GM23338 (cell line): ENCODE measurements around the gene GCN1. TPM values are rescaled to one million over a fixed set of nuclear protein-coding genes. Genes with fewer than 3 reads are reported as not detected.

Source experiments
- ATAC-seq: fragments of 200-7000 bp; cut with Tn5 transposase; 3 replicates; pipeline ENCODE4 v1.9.1; 2020
- DNase-seq: peaks from one replicate; pipeline ENCODE4 v3.0.0-alpha.2; 2015; ENCODE audit warnings: low spot score
- H2AFZ ChIP-seq: fragments of 200-600 bp; sonication (generic); 2 replicates; pipeline ENCODE4 v1.8.0; 2016; ENCODE audit warnings: antibody characterized with exemption, mild to moderate bottlenecking, moderate library complexity
- H3F3A ChIP-seq: fragments of 200-600 bp; sonication (generic); replicated peaks from 2 replicates; pipeline ENCODE4 v1.8.0; 2017; ENCODE audit warnings: antibody characterized with exemption, mixed run types, low read depth
- H3K27ac ChIP-seq: fragments of 200-600 bp; sonication (generic); 2 replicates; pipeline ENCODE4 v1.6.1; 2016; ENCODE audit warnings: low read depth
- H3K27me3 ChIP-seq: fragments of 200-600 bp; sonication (generic); 2 replicates; pipeline ENCODE4 v1.8.0; 2016; ENCODE audit warnings: mild to moderate bottlenecking, mixed run types, moderate library complexity; ENCODE audit not compliant: insufficient read depth
- H3K36me3 ChIP-seq: fragments of 200-600 bp; sonication (generic); 2 replicates; pipeline ENCODE4 v1.8.0; 2016; ENCODE audit warnings: mild to moderate bottlenecking; ENCODE audit not compliant: insufficient read depth
- H3K4me1 ChIP-seq: fragments of 200-600 bp; sonication (generic); 2 replicates; pipeline ENCODE4 v1.8.0; 2016; ENCODE audit warnings: mild to moderate bottlenecking, moderate library complexity; ENCODE audit not compliant: insufficient read depth
- H3K4me2 ChIP-seq: fragments of 200-600 bp; sonication (generic); 2 replicates; pipeline ENCODE4 v1.7.1; 2017; ENCODE audit warnings: mixed run types
- H3K4me3 ChIP-seq: fragments of 200-600 bp; sonication (generic); 2 replicates; pipeline ENCODE4 v1.6.1; 2016; ENCODE audit warnings: mixed run types
- H3K79me2 ChIP-seq: fragments of 200-600 bp; sonication (generic); replicated peaks from 2 replicates; pipeline ENCODE4 v1.8.0; 2017; ENCODE audit warnings: mild to moderate bottlenecking; ENCODE audit not compliant: insufficient read depth
- H3K9me2 ChIP-seq: fragments of 200-600 bp; sonication (generic); 2 replicates; pipeline ENCODE4 v1.8.0; 2017; ENCODE audit not compliant: insufficient read depth
- H4K20me1 ChIP-seq: fragments of 200-600 bp; sonication (generic); replicated peaks from 2 replicates; pipeline ENCODE4 v1.8.0; 2017; ENCODE audit warnings: mild to moderate bottlenecking; ENCODE audit not compliant: insufficient read depth
- H3K27ac Mint-ChIP-seq: 2 replicates; pipeline ENCODE4 v1.8.0; 2020; ENCODE audit warnings: inconsistent platforms, mild to moderate bottlenecking, moderate library complexity, mixed read lengths
- H3K27me3 Mint-ChIP-seq: 3 replicates; pipeline ENCODE4 v1.8.0; 2022; ENCODE audit warnings: low read depth, mild to moderate bottlenecking, moderate library complexity, mixed read lengths, inconsistent platforms; ENCODE audit not compliant: insufficient read depth, poor library complexity
- H3K36me3 Mint-ChIP-seq: 3 replicates; pipeline ENCODE4 v1.8.0; 2021; ENCODE audit warnings: low read depth, mild to moderate bottlenecking, inconsistent platforms, moderate library complexity, mixed read lengths
- H3K4me1 Mint-ChIP-seq: 3 replicates; pipeline ENCODE4 v1.8.0; 2020; ENCODE audit warnings: mild to moderate bottlenecking, inconsistent platforms, mixed read lengths
- H3K4me3 Mint-ChIP-seq: 3 replicates; pipeline ENCODE4 v1.8.0; 2021; ENCODE audit warnings: moderate library complexity, mild to moderate bottlenecking, inconsistent platforms, mixed read lengths
- H3K9me3 Mint-ChIP-seq: 3 replicates; pipeline ENCODE4 v1.8.0; 2020; ENCODE audit warnings: moderate library complexity, mild to moderate bottlenecking, inconsistent platforms, mixed read lengths
- CTCF ChIP-seq, 2 experiments: fragments of 200-600 bp in 1 of 2; sonication (generic) in 1 of 2; conservative IDR thresholded peaks; 2 replicates each; pipeline versions ENCODE4 v1.5.1 to v1.6.1; 2016 to 2017; ENCODE audit warnings: antibody characterized with exemption in 2 of 2, low read depth in 2 of 2, mild to moderate bottlenecking in 2 of 2, moderate library complexity in 1 of 2
- EZH2 ChIP-seq: fragments of 200-600 bp; sonication (generic); IDR thresholded peaks from one replicate; pipeline ENCODE4 v1.8.0; 2017; ENCODE audit warnings: antibody characterized with exemption, mild to moderate bottlenecking, low read depth; ENCODE audit not compliant: unreplicated experiment
- EZH2phosphoT487 ChIP-seq: fragments of 200-600 bp; sonication (generic); IDR thresholded peaks from one replicate; pipeline ENCODE4 v1.8.1; 2018; ENCODE audit warnings: antibody characterized with exemption; ENCODE audit not compliant: unreplicated experiment
- JUNB ChIP-seq: IDR thresholded peaks from one replicate; pipeline ENCODE4 v1.6.1; 2016; ENCODE audit warnings: antibody characterized with exemption; ENCODE audit not compliant: unreplicated experiment
- NANOG ChIP-seq: IDR thresholded peaks from 2 replicates; pipeline ENCODE4 v1.6.1; 2016; ENCODE audit warnings: antibody characterized with exemption, borderline replicate concordance
- POLR2AphosphoS5 ChIP-seq: IDR thresholded peaks from 2 replicates; pipeline ENCODE4 v1.6.1; 2016; ENCODE audit warnings: antibody characterized with exemption, low read depth
- ZNF114 ChIP-seq: fragments of 250-450 bp; sonication (Bioruptor Pico); IDR thresholded peaks from 2 replicates; pipeline ENCODE4 v1.5.0; 2020; ENCODE audit warnings: mild to moderate bottlenecking, moderate library complexity
- ZNF331 ChIP-seq: fragments of 250-450 bp; sonication (Bioruptor Pico); IDR thresholded peaks from 2 replicates; pipeline ENCODE4 v1.5.0; 2020; ENCODE audit warnings: low read depth, mild to moderate bottlenecking, moderate library complexity
- polyA plus RNA-seq: library from polyadenylated mRNA; unstranded; fragments of >200 nt; fragmentation: Nextera tagmentation; extraction: Ambion mirVana; gene quantifications from 2 replicates; pipeline ENCODE4 v1.2.1, GENCODE V29; 2016
- total RNA-seq: library from RNA; depleted of rRNA; stranded (reverse); fragments of >200 nt; shearing (Covaris generic); gene quantifications from 2 replicates; pipeline ENCODE4 v1.2.3, GENCODE V29; 2014
- TF ChIP-seq, protein P1 (sequence below): fragments of 250-450 bp; sonication (Bioruptor Pico); IDR thresholded peaks from 2 replicates; pipeline ENCODE4 v1.5.0; 2020; ENCODE audit warnings: mild to moderate bottlenecking, moderate library complexity

The GCN1 gene
- total and polyA plus RNA-seq, 2 experiments from 2014 or later = 18.0 to 177 TPM

DNA sequence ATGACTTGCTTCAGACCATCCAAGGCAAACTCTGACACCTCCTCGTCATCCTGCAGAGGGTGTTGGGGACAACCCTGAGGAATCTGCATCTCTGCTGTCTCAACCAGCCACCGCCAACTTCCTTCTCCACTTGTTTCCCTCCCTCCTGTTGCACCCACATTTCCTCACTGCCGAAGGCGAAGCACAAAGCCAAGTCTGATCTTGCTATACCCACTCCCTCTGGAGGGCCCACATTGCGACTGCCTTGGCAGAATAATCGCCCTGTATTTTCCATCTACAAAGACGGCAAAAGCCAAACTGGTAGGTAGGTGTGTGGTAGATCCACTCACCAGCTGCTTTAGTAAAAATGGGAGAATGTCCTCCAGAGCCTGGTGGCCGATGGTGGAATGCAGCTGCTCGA lies 56.1 kb downstream of the GCN1 start (continued):
- TF ChIP-seq, protein P1, sequence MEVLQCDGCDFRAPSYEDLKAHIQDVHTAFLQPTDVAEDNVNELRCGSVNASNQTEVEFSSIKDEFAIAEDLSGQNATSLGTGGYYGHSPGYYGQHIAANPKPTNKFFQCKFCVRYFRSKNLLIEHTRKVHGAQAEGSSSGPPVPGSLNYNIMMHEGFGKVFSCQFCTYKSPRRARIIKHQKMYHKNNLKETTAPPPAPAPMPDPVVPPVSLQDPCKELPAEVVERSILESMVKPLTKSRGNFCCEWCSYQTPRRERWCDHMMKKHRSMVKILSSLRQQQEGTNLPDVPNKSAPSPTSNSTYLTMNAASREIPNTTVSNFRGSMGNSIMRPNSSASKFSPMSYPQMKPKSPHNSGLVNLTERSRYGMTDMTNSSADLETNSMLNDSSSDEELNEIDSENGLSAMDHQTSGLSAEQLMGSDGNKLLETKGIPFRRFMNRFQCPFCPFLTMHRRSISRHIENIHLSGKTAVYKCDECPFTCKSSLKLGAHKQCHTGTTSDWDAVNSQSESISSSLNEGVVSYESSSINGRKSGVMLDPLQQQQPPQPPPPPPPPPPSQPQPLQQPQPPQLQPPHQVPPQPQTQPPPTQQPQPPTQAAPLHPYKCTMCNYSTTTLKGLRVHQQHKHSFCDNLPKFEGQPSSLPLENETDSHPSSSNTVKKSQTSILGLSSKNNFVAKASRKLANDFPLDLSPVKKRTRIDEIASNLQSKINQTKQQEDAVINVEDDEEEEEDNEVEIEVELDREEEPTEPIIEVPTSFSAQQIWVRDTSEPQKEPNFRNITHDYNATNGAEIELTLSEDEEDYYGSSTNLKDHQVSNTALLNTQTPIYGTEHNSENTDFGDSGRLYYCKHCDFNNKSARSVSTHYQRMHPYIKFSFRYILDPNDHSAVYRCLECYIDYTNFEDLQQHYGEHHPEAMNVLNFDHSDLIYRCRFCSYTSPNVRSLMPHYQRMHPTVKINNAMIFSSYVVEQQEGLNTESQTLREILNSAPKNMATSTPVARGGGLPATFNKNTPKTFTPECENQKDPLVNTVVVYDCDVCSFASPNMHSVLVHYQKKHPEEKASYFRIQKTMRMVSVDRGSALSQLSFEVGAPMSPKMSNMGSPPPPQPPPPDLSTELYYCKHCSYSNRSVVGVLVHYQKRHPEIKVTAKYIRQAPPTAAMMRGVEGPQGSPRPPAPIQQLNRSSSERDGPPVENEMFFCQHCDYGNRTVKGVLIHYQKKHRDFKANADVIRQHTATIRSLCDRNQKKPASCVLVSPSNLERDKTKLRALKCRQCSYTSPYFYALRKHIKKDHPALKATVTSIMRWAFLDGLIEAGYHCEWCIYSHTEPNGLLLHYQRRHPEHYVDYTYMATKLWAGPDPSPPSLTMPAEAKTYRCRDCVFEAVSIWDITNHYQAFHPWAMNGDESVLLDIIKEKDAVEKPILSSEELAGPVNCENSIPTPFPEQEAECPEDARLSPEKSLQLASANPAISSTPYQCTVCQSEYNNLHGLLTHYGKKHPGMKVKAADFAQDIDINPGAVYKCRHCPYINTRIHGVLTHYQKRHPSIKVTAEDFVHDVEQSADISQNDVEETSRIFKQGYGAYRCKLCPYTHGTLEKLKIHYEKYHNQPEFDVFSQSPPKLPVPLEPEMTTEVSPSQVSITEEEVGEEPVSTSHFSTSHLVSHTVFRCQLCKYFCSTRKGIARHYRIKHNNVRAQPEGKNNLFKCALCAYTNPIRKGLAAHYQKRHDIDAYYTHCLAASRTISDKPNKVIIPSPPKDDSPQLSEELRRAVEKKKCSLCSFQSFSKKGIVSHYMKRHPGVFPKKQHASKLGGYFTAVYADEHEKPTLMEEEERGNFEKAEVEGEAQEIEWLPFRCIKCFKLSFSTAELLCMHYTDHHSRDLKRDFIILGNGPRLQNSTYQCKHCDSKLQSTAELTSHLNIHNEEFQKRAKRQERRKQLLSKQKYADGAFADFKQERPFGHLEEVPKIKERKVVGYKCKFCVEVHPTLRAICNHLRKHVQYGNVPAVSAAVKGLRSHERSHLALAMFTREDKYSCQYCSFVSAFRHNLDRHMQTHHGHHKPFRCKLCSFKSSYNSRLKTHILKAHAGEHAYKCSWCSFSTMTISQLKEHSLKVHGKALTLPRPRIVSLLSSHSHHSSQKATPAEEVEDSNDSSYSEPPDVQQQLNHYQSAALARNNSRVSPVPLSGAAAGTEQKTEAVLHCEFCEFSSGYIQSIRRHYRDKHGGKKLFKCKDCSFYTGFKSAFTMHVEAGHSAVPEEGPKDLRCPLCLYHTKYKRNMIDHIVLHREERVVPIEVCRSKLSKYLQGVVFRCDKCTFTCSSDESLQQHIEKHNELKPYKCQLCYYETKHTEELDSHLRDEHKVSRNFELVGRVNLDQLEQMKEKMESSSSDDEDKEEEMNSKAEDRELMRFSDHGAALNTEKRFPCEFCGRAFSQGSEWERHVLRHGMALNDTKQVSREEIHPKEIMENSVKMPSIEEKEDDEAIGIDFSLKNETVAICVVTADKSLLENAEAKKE = no peak
- TF ChIP-seq JUNB (no peak), POLR2AphosphoS5 (no peak), ZNF114 (no peak), CTCF (conservative IDR thresholded peaks at IDR 0.05; ENCODE audit: low read depth in 2 of 2) (no peak), ZNF331 (CRISPR knock-in tag) (no peak), EZH2phosphoT487 (no peak), NANOG (no peak)

GRCh38 chr12:120137833-120138232 lies 56.7 kb downstream of the GCN1 start:
- no peak overlapping the region for H2AFZ ChIP-seq
- H3K4me1 ChIP-seq = no peaks in the 10 kb centered on the region
- Mint-ChIP-seq H3K9me3 (no peaks in the 10 kb centered on the region), H3K4me3 (no peak overlapping the region), H3K4me1 (no peaks in the 10 kb centered on the region), H3K36me3 (peaks cover 99% of the 10 kb centered on the region), H3K27ac (no peak overlapping the region), H3K27me3 (peaks cover 8% of the 10 kb centered on the region)
- H3K79me2 ChIP-seq = no peaks in the 10 kb centered on the region
- H3K9me2 ChIP-seq = no peaks in the 10 kb centered on the region
- no peak overlapping the region for H3K4me2 ChIP-seq
- 0 out of 2 replicates have a peak, but pooled peaks cover 5% of the 10 kb centered on the region for H3F3A ChIP-seq
- H4K20me1 ChIP-seq = peaks cover 2% of the 10 kb centered on the region; the same call in 1 of the 2 replicates
- no peak overlapping the region for H3K4me3 ChIP-seq
- peaks cover 81% of the 10 kb centered on the region for H3K36me3 ChIP-seq
- no peaks in the 10 kb centered on the region for H3K27me3 ChIP-seq
- ATAC-seq = no peak
- no peak overlapping the region for H3K27ac ChIP-seq
- DNase-seq = no peak
- TF ChIP-seq, protein P1 = no peak
- TF ChIP-seq ZNF331 (CRISPR knock-in tag) (no peak), ZNF114 (no peak), EZH2 (no peak)
